Measurements from ENCODE around the gene STX7.
A peak's percentile ranks its signal among the peaks of the same experiment; 100 is the strongest.

Gene STX7

DNA sequence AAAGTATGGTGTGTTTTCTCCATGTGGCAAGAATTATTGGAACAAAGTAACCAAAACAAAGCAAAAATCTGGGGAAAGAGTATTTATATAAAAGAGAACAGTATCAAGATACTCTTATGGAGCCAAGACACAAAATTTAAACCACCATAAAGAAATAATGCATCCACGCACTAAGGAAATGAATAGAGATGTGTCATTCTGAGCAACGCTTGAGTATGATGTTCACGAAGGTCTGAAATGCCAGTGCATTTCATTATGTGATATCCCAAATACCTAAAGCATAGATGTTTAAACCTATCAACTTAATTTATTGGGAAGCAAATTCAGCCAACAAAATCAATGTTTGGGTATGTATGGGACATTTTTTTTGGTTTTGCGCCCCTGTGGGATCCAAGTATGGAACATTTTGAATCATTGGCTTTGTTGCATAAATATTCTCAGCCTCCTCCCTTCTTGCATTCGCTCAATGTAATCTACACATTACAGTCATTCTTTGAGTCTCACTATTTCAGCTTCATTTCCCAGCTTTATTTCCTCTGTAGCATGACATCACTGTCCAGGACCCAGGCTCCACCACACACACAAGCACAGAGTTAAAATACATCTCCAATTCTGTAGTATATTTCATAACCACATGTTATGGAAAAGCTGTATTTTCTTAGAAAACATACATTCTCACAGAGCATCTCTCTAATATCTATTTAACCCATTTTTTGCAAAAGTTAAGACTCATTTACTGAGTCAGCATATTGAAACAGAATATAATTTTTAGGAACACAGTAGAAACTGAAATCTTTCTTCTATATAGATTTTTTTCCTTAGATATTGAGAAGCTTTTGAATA is 100.0 kb downstream of the STX7 start:
- DNase-seq (ENCODE audit: low read depth), result peak; percentile 42

DNA sequence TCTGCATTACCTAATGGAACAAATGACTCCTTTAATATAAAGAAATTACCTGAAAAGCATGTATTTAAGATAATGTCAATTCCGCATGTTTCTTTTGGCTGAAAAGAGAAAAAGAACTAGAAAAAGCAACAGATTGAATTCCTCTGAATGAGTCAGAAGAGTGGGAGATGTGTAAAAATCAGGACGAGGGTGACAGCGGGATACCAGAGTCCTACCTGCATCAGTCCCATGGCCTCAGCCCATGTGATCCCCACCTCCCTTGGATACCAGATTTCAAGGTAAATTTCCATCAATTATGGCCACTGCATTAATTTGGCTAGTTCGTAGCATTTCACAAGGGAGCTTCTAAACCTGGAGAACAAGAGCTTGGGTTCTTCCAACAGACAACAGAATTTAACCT is 101.6 kb downstream of the STX7 start:
- no peak for DNase-seq (ENCODE audit: low read depth)

DNA sequence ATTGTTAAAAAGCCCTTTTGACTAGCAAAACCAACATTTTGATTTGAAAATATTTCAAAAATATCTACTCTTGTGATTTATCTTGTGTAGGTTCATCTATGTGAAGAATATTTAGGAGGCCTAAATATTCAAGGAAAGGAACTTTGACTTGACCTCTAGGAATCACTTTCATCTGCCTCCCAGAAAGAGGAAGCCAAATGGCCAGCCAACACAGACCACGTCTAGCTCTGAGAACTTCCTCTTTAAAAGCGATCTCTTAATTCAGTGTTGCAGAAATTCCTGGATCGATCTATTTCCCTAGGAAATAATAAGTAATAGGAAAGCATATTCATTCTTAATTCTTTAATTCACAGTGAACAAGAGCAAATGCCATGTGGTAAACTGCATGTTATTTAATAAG is 102.1 kb downstream of the STX7 start:
- no peak for DNase-seq (ENCODE audit: low read depth)

DNA sequence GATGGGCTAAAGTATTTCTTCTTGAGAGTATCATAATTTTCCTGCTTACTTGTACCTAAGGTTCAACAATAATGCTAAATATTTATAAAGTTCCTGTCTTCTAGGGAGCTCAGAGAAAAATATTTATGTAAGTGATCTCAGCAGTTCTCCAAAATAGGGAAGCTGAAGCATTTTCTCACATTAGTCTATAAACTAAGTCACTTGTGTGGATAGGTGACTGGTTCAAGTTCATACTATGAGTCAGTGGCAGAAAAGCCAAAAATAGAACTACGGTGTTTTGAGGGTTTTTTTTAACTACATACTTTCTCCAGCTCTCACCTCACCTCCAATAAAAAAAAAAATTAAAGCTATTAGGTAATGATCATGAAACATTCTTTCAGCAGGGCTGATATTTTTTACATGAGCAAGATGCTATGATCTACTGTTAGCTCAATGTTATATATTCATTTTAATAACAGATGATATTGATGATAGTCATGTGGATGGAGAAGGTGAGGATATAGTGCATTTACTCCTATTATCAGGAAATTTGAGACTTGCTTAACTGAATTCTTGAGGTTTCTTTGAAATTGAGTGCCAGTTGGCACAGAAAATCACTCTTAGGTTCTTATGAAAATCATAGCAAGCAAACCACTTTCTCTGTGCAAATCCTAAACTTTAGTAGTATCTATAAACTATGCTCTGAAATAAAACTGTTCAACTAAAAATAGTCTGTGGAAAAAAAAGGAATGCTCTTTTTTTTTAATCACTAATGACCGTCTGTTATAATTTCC is 107.6 kb downstream of the STX7 start:
- DNase-seq (ENCODE audit: low read depth), result peak; percentile 47

DNA sequence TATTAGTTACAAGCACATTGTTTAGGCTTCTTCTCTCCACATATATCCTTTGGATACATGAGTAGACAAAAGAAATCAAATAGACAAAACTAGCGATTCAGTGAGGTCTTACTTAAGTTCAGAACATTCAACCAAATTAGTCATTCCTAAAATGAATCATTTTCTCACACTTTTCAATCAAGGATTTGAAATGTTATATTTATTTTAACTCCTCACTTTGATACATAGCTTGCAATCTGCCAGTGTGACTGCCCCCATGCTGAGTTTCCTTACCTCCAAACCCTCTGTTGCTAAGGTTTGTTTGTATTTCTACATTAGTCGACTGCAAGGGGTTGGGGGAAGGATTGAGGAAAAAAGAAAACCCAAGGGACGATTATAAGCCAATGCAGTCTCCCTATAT is 108.2 kb downstream of the STX7 start:
- peak; percentile 35 for DNase-seq (ENCODE audit: low read depth)

DNA sequence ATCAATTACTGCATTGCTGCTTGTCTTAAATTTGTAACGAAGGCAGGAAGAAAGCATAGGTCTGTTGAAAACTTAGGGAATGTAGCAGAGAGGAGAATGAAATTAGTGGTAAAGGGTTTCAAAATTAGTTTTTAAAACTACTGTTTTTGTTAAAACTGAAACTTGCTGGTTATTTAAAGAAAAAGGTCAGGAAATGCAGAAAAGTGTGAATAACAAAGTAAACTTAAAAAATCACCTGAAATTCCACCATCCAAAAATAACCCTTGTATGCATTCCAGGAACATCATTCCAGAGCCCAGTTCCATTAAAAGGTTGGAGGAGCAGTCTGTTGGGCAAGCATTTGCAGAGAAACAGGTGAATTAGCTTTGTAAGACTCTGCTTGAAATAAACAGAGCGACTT is 108.6 kb downstream of the STX7 start:
- DNase-seq (ENCODE audit: low read depth), result no peak

DNA sequence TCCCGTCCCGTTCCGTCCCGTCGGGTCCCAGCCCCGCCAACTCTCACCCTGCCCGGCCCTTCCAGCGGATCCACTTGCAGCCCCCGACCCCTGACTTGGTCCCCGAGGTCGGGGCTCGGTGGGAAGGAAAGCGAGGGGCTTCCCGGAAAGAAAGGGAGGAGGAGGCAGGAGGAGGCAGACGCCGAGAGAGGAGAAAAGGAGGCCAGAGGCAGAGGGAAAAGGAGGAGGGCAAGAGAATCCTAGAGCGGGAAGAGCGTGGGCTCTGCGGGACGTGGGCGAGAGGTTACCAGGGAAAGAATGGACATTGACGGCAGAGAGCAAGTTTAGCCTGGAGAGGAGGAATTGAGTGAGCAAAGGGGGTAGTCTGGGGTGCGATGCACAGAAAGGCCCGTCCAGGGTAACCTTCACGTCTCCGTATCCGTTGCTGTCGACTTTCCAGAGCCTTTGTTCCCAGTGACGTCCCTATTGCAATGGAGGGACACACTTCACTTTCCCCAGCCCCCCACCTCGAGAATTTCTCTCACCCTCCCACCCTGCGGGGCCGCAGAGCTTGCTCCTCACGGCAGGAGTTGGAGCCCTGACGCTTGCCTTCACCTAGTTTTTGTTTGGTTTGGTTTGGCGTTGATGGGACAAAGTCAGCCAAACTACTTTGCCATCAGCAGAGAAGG is 111.2 kb downstream of the STX7 start:
- DNase-seq (ENCODE audit: low read depth), result no peak

DNA sequence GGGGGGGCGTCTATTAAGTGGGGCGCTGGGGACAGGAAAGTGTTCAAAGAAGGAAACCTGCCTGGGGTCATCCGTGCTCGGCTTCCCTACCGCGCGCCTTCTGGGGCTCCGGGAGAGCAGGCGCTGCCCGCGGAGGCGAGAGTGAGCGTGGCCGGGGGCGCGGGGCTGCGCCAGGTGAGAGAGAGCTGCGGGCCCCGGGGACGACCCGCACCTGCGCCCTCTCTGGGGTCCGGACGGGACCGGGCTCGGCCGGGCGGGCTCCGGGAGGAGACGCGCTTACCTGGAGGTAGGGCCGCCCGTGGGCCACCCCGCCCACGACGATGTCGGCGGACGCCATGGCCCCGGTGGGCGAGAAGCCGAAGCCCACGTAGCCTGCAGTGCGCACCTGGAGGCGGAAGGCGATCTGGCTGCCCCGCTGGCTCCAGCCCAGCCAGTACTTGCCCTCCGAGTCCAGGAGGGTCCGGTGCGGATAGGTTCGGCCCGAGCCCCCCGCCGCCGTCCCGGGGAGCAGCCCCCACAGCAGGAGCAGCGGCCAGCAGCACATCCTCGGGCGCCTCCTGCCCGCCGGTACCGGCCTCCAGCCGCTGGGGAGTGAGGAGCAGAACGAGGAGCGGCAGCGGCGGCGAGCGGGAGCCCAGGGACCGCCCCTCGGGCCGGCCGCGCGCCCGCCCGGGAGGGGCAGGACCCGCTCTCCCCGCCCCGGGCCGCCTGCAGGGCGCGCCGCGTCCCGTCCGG is 111.9 kb downstream of the STX7 start, which contains the start of gene MOXD1:
MOXD1 (minus strand) TSS at position 593 of the 735 bp plus-strand sequence; CDS start at position 544, 49 bp downstream.
- DNase-seq (ENCODE audit: low read depth), result peak; percentile 57

DNA sequence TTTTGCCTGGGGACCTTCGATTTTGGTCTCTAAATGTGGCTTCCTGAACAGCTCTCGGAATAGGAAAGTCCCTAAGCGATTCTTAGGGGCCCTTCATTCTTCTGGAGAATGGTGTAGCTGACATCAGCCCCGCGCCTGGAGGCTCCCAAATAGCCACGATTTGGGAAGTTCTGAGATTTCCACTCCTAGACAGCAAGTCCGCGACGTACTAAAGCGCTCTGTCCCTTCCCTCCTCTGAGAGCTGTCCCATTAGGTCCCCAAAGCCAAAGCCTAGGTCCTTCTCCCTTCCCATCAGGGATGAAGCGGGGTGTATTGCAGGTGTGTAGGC is 112.4 kb downstream of the STX7 start:
- peak; percentile 40 for DNase-seq (ENCODE audit: low read depth)

DNA sequence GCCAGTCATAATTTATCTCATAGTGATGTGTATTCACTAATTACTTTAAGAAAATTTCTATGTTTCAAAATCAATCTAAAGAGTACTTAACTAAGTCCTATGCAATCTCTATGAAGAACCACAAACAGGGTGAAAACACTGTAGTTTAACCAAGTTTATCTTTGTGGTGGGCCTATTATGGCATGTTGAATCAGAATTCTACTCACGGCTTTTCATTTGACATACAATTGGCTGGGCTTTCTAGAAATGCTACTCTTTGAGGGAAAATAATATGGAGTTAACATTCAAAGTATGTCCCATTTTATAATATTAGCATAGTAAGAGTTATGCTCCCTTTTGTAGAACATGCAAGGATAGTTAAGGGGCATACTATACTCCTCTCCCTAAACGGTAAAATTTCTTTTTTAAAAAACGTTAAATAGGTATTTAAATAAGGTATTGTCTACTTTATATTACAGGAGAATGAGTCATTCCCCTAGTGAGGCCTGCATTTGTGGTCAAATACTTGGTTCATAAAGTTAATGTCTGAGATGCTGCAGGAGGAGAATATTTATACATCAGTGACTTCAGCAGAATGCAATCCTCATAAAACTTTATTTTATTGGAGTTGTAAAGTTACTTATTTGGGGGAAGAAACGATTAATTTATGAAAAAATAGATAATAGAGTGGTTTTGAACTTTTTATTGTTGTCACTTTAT is 113.4 kb downstream of the STX7 start:
- peak; percentile 87 for DNase-seq (ENCODE audit: low read depth)

All from EH (cell line).